Activated CD4-positive, alpha-beta T cell treated with anti-CD3 and anti-CD28 coated beads, Interleukin-2, amount 10 ng/mL, durations not matched to agents 24 days and 14 days (primary cell): ENCODE results near the gene C1orf105. TPM values are rescaled to one million over a fixed set of nuclear protein-coding genes. Genes with fewer than 3 reads are reported as not detected.
A peak's percentile ranks its signal among the peaks of the same experiment; 100 is the strongest.
"Not testable (repeated sequence)": the region's sequence is repeated elsewhere in the genome, so short reads cannot be mapped to it uniquely, and the experiment has no call there.

Experiments used
- DNase-seq: peaks from one replicate; pipeline ENCODE4 v3.0.0; 2022
- H3K27ac Mint-ChIP-seq: one replicate; pipeline ENCODE4 v1.8.0; 2022; ENCODE audit warnings: mild to moderate bottlenecking, mixed read lengths
- H3K27me3 Mint-ChIP-seq: one replicate; pipeline ENCODE4 v1.8.0; 2022; ENCODE audit warnings: mixed read lengths
- H3K36me3 Mint-ChIP-seq: one replicate; pipeline ENCODE4 v1.8.0; 2022; ENCODE audit warnings: low read depth, mild to moderate bottlenecking, mixed read lengths
- H3K4me1 Mint-ChIP-seq: one replicate; pipeline ENCODE4 v1.8.0; 2021; ENCODE audit warnings: mixed read lengths
- H3K4me3 Mint-ChIP-seq: one replicate; pipeline ENCODE4 v1.8.0; 2022; ENCODE audit warnings: mild to moderate bottlenecking, moderate library complexity, mixed read lengths
- H3K9me3 Mint-ChIP-seq: one replicate; pipeline ENCODE4 v1.8.0; 2021; ENCODE audit warnings: mixed read lengths
- intact Hi-C: fragments of 100-400 bp; cut with micrococcal nuclease; formaldehyde crosslinking; loops from one replicate; pipeline ENCODE4 v1.15.1; 2023
- total RNA-seq: library from RNA; stranded (reverse); gene quantifications from 2 replicates; pipeline ENCODE4 v1.2.3, GENCODE V29; 2022

The C1orf105 gene
- not detected in 2 replicates for total RNA-seq

GRCh38 chr1:172420385-172420784 is at the start of gene C1orf105:
Gene C1orf105 (plus strand): TSS chr1:172420685. CDS start chr1:172420886, 201 bp downstream.
- H3K4me1 Mint-ChIP-seq = no peaks in the 10 kb centered on the region
- no peak within 1 kb of the TSS for H3K27ac Mint-ChIP-seq
- peaks cover 2% of the 10 kb centered on the region for H3K27me3 Mint-ChIP-seq
- no peaks in the 10 kb centered on the region for H3K36me3 Mint-ChIP-seq
- no peaks in the 10 kb centered on the region for H3K9me3 Mint-ChIP-seq
- H3K4me3 Mint-ChIP-seq = no peak within 1 kb of the TSS
- DNase-seq = no peak
- intact Hi-C loops = no loop called here

- H3K27me3 Mint-ChIP-seq, intact Hi-C loops, DNase-seq, H3K4me3 Mint-ChIP-seq, H3K27ac Mint-ChIP-seq, H3K4me1 Mint-ChIP-seq: not testable (repeated sequence)
- Mint-ChIP-seq H3K9me3 (peaks cover 13% of the 10 kb centered on the region), H3K36me3 (peaks cover 11% of the 10 kb centered on the region)
Measured at GRCh38 chr1:172371646-172372045, 48.8 kb upstream of the C1orf105 start.

GRCh38 chr1:172373864-172374263 is 46.6 kb upstream of the C1orf105 start:
- no peaks in the 10 kb centered on the region for H3K27me3 Mint-ChIP-seq
- intact Hi-C loops = no loop called here

GRCh38 chr1:172375211-172375631 is 45.3 kb upstream of the C1orf105 start:
- Mint-ChIP-seq H3K4me1 (peaks cover 8% of the 10 kb centered on the region), H3K27ac (peak overlapping the region; percentile 27), H3K27me3 (no peaks in the 10 kb centered on the region), H3K9me3 (peaks cover 7% of the 10 kb centered on the region), H3K36me3 (peaks cover 3% of the 10 kb centered on the region), H3K4me3 (no peak overlapping the region)
- DNase-seq = no peak
- intact Hi-C loops = no loop called here

More at GRCh38 chr1:172373864-172374263, 46.6 kb upstream of the C1orf105 start:
- H3K4me3 Mint-ChIP-seq = no peak overlapping the region
- no peak overlapping the region for H3K27ac Mint-ChIP-seq
- peaks cover 6% of the 10 kb centered on the region for H3K4me1 Mint-ChIP-seq
- H3K36me3 Mint-ChIP-seq = peaks cover under 1% of the 10 kb centered on the region
- H3K9me3 Mint-ChIP-seq = peaks cover 8% of the 10 kb centered on the region
- no peak for DNase-seq

GRCh38 chr1:172376431-172376830 is 44.1 kb upstream of the C1orf105 start:
- intact Hi-C loops = no loop called here
- H3K4me1 Mint-ChIP-seq = peaks cover 15% of the 10 kb centered on the region
- H3K36me3 Mint-ChIP-seq = peaks cover 3% of the 10 kb centered on the region
- H3K27ac Mint-ChIP-seq = no peak overlapping the region
- no peaks in the 10 kb centered on the region for H3K27me3 Mint-ChIP-seq
- no peak for DNase-seq
- peaks cover 7% of the 10 kb centered on the region for H3K9me3 Mint-ChIP-seq
- no peak overlapping the region for H3K4me3 Mint-ChIP-seq

- H3K36me3 Mint-ChIP-seq = peaks cover 3% of the 10 kb centered on the region
Measured at GRCh38 chr1:172377565-172377964, 42.9 kb upstream of the C1orf105 start.

GRCh38 chr1:172378109-172378760 is 42.2 kb upstream of the C1orf105 start:
- peaks cover 7% of the 10 kb centered on the region for H3K9me3 Mint-ChIP-seq
- peaks cover 23% of the 10 kb centered on the region for H3K4me1 Mint-ChIP-seq
- peaks cover 3% of the 10 kb centered on the region for H3K36me3 Mint-ChIP-seq
- no peak overlapping the region for H3K4me3 Mint-ChIP-seq
- intact Hi-C loops = no loop called here
- no peaks in the 10 kb centered on the region for H3K27me3 Mint-ChIP-seq
- DNase-seq = no peak
- H3K27ac Mint-ChIP-seq = no peak overlapping the region

More at GRCh38 chr1:172377565-172377964, 42.9 kb upstream of the C1orf105 start:
- DNase-seq = no peak
- Mint-ChIP-seq H3K4me3 (no peak overlapping the region), H3K27ac (no peak overlapping the region), H3K27me3 (no peaks in the 10 kb centered on the region), H3K9me3 (peaks cover 7% of the 10 kb centered on the region), H3K4me1 (peaks cover 21% of the 10 kb centered on the region)
- intact Hi-C loops = no loop called here

GRCh38 chr1:172380441-172381244 is 39.8 kb upstream of the C1orf105 start:
- intact Hi-C loops = loop anchor here (1.0 to 2.0 kb wide), 3 partner anchors 14 to 42 kb away; no protein-coding TSS in a partner anchor
- peak overlapping the region; percentile 57 for H3K4me3 Mint-ChIP-seq
- H3K27me3 Mint-ChIP-seq = no peaks in the 10 kb centered on the region
- peak overlapping the region; percentile 86 for H3K27ac Mint-ChIP-seq
- peaks cover 3% of the 10 kb centered on the region for H3K36me3 Mint-ChIP-seq
- peaks cover 7% of the 10 kb centered on the region for H3K9me3 Mint-ChIP-seq
- H3K4me1 Mint-ChIP-seq = peaks cover 18% of the 10 kb centered on the region
- peak; percentile 80 for DNase-seq

GRCh38 chr1:172381946-172382345 is 38.5 kb upstream of the C1orf105 start:
- intact Hi-C loops = loop anchor here (1.0 to 2.0 kb wide), 3 partner anchors 12 to 43 kb away; no protein-coding TSS in a partner anchor
- peaks cover 7% of the 10 kb centered on the region for H3K9me3 Mint-ChIP-seq
- H3K27me3 Mint-ChIP-seq = no peaks in the 10 kb centered on the region
- H3K4me3 Mint-ChIP-seq = no peak overlapping the region
- H3K27ac Mint-ChIP-seq = peak overlapping the region; percentile 4
- H3K36me3 Mint-ChIP-seq = peaks cover 3% of the 10 kb centered on the region
- no peak for DNase-seq
- H3K4me1 Mint-ChIP-seq = peaks cover 17% of the 10 kb centered on the region

GRCh38 chr1:172382406-172382805 is 38.1 kb upstream of the C1orf105 start:
- intact Hi-C loops = no loop called here
- H3K4me1 Mint-ChIP-seq = peaks cover 17% of the 10 kb centered on the region
- H3K27me3 Mint-ChIP-seq = no peaks in the 10 kb centered on the region
- H3K4me3 Mint-ChIP-seq = no peak overlapping the region
- H3K36me3 Mint-ChIP-seq = peaks cover 3% of the 10 kb centered on the region
- peaks cover 7% of the 10 kb centered on the region for H3K9me3 Mint-ChIP-seq
- DNase-seq = no peak
- H3K27ac Mint-ChIP-seq = no peak overlapping the region

GRCh38 chr1:172382990-172383389 is 37.5 kb upstream of the C1orf105 start:
- Mint-ChIP-seq H3K4me1 (peaks cover 17% of the 10 kb centered on the region), H3K27me3 (no peaks in the 10 kb centered on the region), H3K27ac (no peak overlapping the region), H3K9me3 (peaks cover 7% of the 10 kb centered on the region), H3K36me3 (peaks cover 3% of the 10 kb centered on the region), H3K4me3 (no peak overlapping the region)
- intact Hi-C loops = no loop called here
- no peak for DNase-seq

GRCh38 chr1:172383536-172383935 is 36.9 kb upstream of the C1orf105 start:
- intact Hi-C loops = no loop called here
- Mint-ChIP-seq H3K27ac (no peak overlapping the region), H3K9me3 (peaks cover 7% of the 10 kb centered on the region), H3K4me1 (peaks cover 17% of the 10 kb centered on the region), H3K36me3 (peaks cover 3% of the 10 kb centered on the region), H3K4me3 (no peak overlapping the region), H3K27me3 (no peaks in the 10 kb centered on the region)
- DNase-seq = no peak

GRCh38 chr1:172384656-172385055 is 35.8 kb upstream of the C1orf105 start:
- H3K36me3 Mint-ChIP-seq = no peaks in the 10 kb centered on the region
- peaks cover 17% of the 10 kb centered on the region for H3K4me1 Mint-ChIP-seq
- no peak overlapping the region for H3K27ac Mint-ChIP-seq
- H3K4me3 Mint-ChIP-seq = no peak overlapping the region
- H3K9me3 Mint-ChIP-seq = no peaks in the 10 kb centered on the region
- H3K27me3 Mint-ChIP-seq = no peaks in the 10 kb centered on the region
- no peak for DNase-seq
- intact Hi-C loops = no loop called here

GRCh38 chr1:172386046-172386445 is 34.4 kb upstream of the C1orf105 start:
- H3K27me3 Mint-ChIP-seq = peaks cover 2% of the 10 kb centered on the region
- peaks cover 15% of the 10 kb centered on the region for H3K4me1 Mint-ChIP-seq
- DNase-seq = no peak
- intact Hi-C loops = no loop called here
- no peak overlapping the region for H3K4me3 Mint-ChIP-seq
- no peaks in the 10 kb centered on the region for H3K36me3 Mint-ChIP-seq
- no peak overlapping the region for H3K27ac Mint-ChIP-seq
- no peaks in the 10 kb centered on the region for H3K9me3 Mint-ChIP-seq
